Cerebellar cortex (tissue), 1 donor: ENCODE measurements around the gene CLNK.

Experiments
- DNase-seq: peaks from one replicate; pipeline ENCODE4 v3.0.0-alpha.2; 2015; ENCODE audit warnings: low spot score

CLNK gene

DNA sequence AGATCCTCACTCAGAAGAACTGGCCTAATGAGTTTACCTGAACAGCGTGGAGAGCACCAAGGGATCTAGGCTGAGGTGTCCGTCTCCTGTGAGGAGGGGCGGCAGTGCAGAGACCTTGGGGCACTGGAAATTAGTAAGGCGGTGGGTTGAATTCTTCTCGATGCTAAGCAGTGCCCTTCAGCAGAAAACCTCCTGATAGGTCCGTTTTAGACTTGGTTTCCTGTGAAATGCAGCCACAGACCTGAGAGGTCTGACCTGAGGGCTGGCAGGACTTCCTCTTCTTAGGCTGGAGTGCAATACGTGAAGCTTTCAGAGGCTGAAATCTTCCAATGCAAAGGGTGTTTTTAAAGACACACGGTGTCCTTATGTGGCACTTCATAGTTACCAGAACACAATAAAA lies at the start of gene CLNK:
TSS of gene CLNK (minus strand) at position 138 of the 400 bp plus-strand sequence. CDS start 16,899 bp downstream, outside the sequence.
- no peak for DNase-seq

DNA sequence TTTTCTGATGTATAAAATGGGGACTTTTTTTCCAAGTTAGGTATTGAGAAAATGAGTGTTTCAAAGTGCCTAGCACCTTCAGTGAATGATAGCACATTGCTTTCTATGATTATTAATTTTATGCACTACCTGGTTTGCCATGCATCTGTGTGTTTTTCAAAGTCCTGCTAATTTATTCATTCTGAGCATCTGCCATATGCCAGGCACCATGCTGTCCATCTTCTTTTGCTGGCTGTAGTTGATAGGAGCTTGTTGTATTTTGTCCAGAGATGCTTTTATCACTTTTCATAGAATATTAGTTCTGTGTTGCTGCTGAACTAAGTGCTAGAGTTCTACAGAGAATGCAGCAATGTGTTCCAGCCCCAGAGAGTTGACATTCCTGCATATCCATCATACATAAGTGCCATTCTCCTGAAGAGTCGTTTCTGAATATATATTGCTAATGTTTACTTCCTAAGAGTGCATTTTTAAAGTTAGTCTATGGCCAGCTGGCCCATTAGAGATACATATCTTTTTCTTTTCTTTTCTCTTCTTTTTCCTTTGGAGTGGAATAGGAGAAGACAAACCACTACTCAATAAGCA lies 49.0 kb upstream of the CLNK start:
- peak; percentile 82 for DNase-seq

DNA sequence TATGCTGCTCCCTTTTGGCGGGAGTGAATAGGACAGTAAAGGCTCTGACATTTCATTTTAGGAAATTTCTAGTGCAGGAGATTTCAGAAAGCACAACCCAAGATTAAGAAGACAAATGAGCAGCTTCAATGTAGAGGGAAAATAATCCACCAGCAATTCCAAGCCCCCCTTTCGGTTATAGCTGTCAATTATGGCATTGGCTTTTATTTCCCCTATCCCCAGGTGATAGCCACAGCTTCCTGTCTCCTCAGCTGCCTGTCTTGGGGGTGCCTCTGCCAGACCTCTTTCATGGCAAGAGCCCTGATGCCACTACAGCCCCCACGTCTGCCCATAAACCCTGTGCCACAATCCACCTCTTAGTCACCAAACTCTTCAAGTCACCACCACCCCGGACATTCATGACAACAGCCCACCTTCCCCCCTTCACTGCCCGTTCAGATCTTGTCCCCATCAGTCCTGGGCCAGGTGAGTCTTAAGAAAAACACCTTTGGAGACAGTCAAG lies 48.4 kb upstream of the CLNK start:
- no peak for DNase-seq

DNA sequence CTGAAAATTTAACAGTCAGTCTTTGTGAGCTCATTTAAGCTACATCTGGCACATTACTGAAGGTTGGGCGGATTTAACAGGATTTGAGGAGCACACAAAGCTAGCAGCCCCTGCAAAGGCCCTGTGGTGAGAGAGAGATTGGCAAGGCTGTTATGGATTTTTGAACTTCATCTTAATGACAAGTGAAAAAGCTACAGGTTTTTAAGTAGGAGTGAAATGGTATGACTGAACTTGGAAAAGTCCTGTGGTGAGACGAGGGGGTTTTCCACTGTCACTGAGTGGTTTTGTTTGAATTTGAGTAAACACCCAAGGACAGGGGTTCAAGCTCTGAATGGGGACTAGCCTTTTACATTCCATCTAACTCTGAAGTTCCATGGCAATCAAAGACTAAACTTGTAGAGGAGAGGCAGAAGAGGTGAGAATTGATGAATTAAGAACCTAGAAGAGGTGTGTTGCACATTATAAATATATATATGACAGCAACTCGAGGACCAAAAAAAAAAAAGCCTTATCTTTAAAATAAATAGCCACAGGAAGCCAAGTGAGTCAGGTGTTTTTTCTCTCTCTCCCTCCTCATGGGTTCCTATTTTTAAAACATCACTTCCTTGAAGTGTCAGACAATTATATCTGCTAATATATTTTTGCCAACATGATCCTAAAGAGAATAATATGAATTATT lies 47.8 kb upstream of the CLNK start:
- no peak for DNase-seq

DNA sequence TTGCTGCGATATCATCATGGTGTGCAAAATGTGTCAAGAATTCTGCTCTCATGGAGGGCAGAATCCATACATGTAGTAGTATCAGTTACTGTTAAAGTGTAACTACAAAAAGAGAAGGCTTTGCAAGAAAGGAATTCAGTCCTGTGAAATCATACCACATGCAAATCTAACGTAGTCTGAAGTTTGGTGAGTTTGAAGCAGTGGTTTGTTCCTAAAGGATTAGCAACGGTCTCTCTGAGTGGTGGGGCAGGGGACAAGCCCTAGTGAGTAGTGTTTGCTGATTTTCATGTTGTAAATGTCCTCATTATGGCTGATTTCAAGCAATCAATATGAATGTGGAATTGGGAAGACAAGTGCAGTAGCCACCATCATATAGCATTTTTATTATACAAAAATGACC lies 47.1 kb upstream of the CLNK start:
- DNase-seq, result no peak

GRCh38 chr4:10731162-10731561 lies 46.6 kb upstream of the CLNK start:
- DNase-seq, result no peak

GRCh38 chr4:10730590-10730989 lies 46.0 kb upstream of the CLNK start:
- no peak for DNase-seq

GRCh38 chr4:10730019-10730418 lies 45.5 kb upstream of the CLNK start:
- no peak for DNase-seq

- DNase-seq, result no peak
These were observed 44.8 kb upstream of the CLNK start for GRCh38 chr4:10729366-10729765.

DNA sequence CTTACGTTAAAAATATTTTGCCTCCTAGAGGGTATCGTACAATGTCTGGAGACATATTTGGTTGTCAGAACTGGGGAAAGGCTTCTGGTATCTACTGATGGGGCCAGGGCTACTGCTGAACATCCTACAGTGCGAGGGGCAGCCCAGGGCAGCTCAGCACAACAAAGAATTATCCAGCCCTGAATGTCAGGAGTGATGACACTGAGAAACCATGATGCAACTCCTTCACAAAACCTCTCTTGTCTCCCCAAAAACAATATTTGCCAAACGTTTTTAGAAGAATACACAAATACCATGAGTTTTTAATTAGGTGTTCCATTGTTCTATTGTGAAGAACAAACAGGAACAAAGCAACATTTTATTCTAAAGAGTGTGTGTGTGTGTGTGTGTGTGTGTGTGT lies 43.4 kb upstream of the CLNK start:
- DNase-seq, result no peak

DNA sequence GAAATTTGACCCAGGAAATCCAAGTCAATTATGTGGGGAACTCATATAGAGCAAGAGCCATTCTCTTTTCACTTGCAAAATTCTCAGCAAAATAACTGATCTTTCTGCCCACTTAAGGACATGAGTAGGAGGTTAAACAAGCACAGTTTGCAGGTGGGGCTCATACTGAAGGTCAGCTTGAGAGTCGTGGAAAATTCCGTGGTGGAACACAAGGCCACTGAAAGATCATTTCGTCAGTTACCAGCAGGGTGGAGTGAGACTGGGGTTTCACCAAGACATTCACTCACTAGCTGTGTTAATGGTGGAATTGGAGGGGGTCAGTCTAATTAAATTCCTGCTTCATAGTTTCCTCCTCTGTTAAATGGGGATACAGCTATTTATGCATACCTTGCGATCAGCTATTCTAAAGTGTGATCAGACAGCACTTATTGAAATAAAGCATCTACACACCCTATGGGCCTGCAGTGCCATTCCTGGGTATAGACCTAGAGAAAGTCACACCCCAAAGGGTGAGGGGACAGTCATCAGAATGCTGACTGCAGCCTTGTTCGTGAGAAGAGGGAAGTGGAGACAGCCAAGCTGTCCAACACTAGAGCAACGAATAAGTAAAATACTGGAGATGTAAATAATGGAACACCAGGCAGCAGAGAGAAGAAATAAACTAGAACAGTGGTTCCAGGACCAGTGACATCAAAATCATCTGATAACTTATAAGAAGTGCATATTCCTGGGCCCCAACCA lies 42.7 kb upstream of the CLNK start:
- no peak for DNase-seq

DNA sequence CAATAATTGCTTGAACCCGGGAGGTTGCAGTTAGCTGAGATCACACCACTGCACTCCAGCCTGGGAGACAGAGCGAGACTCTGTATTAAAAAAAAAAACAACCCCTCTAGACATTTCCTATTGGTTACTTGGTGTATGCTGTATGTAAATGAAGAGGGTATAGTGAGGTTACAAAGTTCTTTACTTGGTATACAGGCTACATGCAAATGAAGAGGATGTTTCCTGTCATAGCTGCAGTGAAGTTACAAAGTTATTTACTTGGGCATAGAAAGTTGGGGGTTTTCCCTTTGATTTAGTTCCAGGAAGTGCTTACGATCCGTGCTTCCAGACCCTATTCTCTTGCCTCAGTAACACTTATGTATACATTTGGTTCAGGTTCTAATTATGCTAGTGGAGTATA lies 38.4 kb upstream of the CLNK start:
- DNase-seq, result no peak

GRCh38 chr4:10721616-10722015 lies 37.0 kb upstream of the CLNK start:
- DNase-seq, result peak; percentile 96

GRCh38 chr4:10716163-10716562 lies 31.6 kb upstream of the CLNK start:
- no peak for DNase-seq

- DNase-seq, result no peak
These were observed 31.1 kb upstream of the CLNK start for GRCh38 chr4:10715696-10716095.

- DNase-seq, result no peak
These were observed 30.6 kb upstream of the CLNK start for GRCh38 chr4:10715135-10715534.

- DNase-seq, result no peak
These were observed 29.0 kb upstream of the CLNK start for GRCh38 chr4:10713591-10713990.

GRCh38 chr4:10706236-10706635 lies 21.7 kb upstream of the CLNK start:
- DNase-seq, result no peak

GRCh38 chr4:10704430-10704810 lies 19.9 kb upstream of the CLNK start:
- peak; percentile 70 for DNase-seq

- no peak for DNase-seq
These were observed 19.3 kb upstream of the CLNK start for GRCh38 chr4:10703766-10704429.

DNA sequence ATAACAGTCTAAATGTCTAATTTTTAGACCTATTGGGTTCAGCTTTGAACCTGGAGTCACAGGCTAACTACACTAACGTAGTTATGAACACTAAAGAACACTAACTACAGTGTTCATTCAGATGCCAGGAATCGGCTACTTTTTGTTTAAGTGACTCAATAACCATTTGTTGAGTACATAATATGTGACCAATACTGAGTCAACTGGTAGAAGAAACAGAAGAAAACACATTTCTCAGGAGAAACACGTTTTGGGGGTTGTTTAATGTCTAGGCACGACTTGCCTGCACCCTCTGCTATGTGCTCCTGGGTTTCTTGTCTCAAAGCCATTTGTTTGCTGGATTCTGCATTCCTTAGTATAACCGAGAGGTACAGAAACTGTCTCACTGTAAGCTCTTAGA lies 18.6 kb upstream of the CLNK start:
- no peak for DNase-seq

DNA sequence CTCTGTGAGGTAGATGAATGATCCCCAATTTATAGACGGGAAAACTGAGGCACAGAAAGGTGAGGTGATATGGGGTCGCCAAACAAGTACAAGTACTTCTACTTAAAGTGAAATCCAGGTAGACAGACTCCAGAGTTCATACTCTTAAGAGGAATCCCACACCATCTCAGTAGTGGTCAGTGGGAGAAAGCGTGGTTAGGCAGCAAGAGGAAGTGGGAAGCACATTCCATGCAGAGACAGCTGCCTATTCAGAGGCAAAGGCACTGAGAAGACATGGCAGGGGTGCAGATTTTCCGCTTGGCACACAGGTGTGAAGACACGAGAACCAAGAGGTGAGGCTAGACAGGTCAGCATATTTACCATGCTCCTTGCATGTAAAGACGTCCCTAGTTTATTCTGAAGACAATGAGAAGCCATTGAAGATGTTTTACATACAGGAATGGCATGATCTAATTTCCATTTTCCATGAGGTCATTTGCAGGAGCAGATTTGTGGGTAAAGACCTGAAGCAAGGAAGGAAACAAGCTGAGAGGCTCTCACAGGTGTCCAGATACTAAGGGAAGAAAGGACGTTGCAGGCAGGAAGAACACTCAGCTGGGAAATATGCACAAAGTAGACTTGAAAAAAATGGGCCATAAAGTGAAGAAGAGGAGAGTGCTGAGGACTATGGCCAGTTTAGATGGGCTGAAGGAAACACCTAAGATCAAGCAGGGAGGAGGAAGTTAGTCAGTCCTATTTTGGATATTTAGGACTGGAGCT lies 17.3 kb upstream of the CLNK start:
- no peak for DNase-seq
